Panc1 (cell line): ENCODE results near the gene MMP15.

ENCODE experiments used
- POLR2AphosphoS5 ChIP-seq: IDR thresholded peaks from 2 replicates; pipeline ENCODE4 v1.6.1; 2012; ENCODE audit warnings: mild to moderate bottlenecking, low read depth, low read length, moderate library complexity
- TF ChIP-seq, protein P1 (sequence below): fragments of 450-650 bp; IDR thresholded peaks from 2 replicates; pipeline ENCODE4 v1.5.1; 2017; ENCODE audit warnings: mild to moderate bottlenecking
- TF ChIP-seq, protein P2 (sequence below), 2 experiments: IDR thresholded peaks; 2 replicates each; pipeline ENCODE4 v1.6.1; 2011 to 2012; ENCODE audit warnings: low read depth in 2 of 2, control low read depth in 1 of 2, low read length in 1 of 2, mild to moderate bottlenecking in 1 of 2, moderate library complexity in 1 of 2; ENCODE audit not compliant: insufficient read depth in 1 of 2

DNA sequence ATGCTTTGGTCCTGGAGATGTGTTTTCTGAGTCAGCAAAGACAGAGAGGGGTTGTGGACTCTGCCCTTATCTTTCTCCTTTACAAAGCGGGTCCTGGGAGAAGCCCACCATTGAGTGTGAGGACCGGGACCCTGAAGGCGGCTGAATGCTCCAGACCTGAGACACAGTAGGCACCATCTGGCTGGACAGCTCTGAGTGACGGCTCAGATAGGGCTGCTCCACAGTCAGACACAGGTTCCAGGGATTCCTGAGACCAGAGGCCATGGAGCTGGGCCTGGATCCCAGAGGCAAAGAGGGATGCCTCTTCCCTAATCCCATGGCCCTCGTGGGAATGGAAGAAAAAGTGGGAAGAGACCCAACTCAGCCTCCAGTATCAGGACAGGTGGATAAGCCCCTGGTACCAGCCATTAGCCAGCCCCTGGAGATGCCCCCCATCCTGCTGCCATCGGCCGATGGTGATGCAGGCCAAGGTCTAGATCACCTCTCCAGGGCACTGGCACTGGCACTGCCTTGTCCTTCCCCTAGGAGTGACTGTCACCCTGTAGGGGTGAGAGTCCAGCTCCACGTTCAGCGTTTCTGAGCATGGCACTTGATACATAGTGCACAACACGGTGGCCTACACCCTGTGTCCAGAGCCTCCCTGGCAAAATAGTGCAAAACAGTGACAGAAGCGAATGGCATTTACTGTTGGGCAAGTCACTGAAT is 4.7 kb downstream of the MMP15 start:
- TF ChIP-seq, protein P1, sequence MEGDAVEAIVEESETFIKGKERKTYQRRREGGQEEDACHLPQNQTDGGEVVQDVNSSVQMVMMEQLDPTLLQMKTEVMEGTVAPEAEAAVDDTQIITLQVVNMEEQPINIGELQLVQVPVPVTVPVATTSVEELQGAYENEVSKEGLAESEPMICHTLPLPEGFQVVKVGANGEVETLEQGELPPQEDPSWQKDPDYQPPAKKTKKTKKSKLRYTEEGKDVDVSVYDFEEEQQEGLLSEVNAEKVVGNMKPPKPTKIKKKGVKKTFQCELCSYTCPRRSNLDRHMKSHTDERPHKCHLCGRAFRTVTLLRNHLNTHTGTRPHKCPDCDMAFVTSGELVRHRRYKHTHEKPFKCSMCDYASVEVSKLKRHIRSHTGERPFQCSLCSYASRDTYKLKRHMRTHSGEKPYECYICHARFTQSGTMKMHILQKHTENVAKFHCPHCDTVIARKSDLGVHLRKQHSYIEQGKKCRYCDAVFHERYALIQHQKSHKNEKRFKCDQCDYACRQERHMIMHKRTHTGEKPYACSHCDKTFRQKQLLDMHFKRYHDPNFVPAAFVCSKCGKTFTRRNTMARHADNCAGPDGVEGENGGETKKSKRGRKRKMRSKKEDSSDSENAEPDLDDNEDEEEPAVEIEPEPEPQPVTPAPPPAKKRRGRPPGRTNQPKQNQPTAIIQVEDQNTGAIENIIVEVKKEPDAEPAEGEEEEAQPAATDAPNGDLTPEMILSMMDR = no peak
- no peak for TF ChIP-seq POLR2AphosphoS5
- TF ChIP-seq, protein P2, sequence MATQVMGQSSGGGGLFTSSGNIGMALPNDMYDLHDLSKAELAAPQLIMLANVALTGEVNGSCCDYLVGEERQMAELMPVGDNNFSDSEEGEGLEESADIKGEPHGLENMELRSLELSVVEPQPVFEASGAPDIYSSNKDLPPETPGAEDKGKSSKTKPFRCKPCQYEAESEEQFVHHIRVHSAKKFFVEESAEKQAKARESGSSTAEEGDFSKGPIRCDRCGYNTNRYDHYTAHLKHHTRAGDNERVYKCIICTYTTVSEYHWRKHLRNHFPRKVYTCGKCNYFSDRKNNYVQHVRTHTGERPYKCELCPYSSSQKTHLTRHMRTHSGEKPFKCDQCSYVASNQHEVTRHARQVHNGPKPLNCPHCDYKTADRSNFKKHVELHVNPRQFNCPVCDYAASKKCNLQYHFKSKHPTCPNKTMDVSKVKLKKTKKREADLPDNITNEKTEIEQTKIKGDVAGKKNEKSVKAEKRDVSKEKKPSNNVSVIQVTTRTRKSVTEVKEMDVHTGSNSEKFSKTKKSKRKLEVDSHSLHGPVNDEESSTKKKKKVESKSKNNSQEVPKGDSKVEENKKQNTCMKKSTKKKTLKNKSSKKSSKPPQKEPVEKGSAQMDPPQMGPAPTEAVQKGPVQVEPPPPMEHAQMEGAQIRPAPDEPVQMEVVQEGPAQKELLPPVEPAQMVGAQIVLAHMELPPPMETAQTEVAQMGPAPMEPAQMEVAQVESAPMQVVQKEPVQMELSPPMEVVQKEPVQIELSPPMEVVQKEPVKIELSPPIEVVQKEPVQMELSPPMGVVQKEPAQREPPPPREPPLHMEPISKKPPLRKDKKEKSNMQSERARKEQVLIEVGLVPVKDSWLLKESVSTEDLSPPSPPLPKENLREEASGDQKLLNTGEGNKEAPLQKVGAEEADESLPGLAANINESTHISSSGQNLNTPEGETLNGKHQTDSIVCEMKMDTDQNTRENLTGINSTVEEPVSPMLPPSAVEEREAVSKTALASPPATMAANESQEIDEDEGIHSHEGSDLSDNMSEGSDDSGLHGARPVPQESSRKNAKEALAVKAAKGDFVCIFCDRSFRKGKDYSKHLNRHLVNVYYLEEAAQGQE (IDR thresholded peaks at IDR 0.05; ENCODE audit: insufficient read depth in 1 of 2, low read depth in 2 of 2, low read length in 1 of 2) = no peak
